Measurements from ENCODE around the gene ZRANB1. TPM values are rescaled to one million over a fixed set of nuclear protein-coding genes. Genes with fewer than 3 reads are reported as not detected.

The ZRANB1 gene
- total RNA-seq, 1 experiment from 2014 or later: 22.6 TPM

- TF ChIP-seq EZH2 (IDR thresholded peaks at IDR 0.05; ENCODE audit: borderline replicate concordance, low read depth, low read length, poor library complexity, severe bottlenecking): no peak
- ChIA-PET POLR2A (ENCODE audit: low non-redundant PET) (interaction anchor here (0.5 kb wide), 1 partner anchor 435 kb away, joined by 3 read pairs; no protein-coding TSS in a partner anchor), CTCF (no interaction called here)
- H3K27me3 ChIP-seq (replicated peaks; ENCODE audit: insufficient read depth, low read depth, low read length, poor library complexity): no peaks in the 10 kb centered on the region
- H3K27ac ChIP-seq (ENCODE audit: low read depth, low read length, poor library complexity, severe bottlenecking): no peak overlapping the region
- no TSS peak for BruUV-seq (replicated peaks)
- intact Hi-C loops (cut with micrococcal nuclease; ENCODE audit: unreplicated experiment): no loop called here
- no peaks in the 10 kb centered on the region for H3K9me3 ChIP-seq (ENCODE audit: low read depth, low read length, poor library complexity, severe bottlenecking)
- no peak for DNase-seq (ENCODE audit: low spot score)
- H3K4me1 ChIP-seq (ENCODE audit: insufficient read depth, low read length, poor library complexity, severe bottlenecking): no peaks in the 10 kb centered on the region
- peaks cover 4% of the 10 kb centered on the region for H3K36me3 ChIP-seq (ENCODE audit: insufficient read depth, low read length, poor library complexity, severe bottlenecking)
- no peak overlapping the region for H3K4me3 ChIP-seq (ENCODE audit: low read depth, low read length, poor library complexity, severe bottlenecking)
Observed at GRCh38 chr10:125007436-125007835, 65.5 kb downstream of the ZRANB1 start.

GRCh38 chr10:125008689-125009638, 67.0 kb downstream of the ZRANB1 start:
- H3K27ac ChIP-seq (ENCODE audit: low read depth, low read length, poor library complexity, severe bottlenecking): no peak overlapping the region
- POLR2A ChIA-PET (ENCODE audit: low non-redundant PET): no interaction called here
- DNase-seq (ENCODE audit: low spot score): no peak
- H3K9me3 ChIP-seq (ENCODE audit: low read depth, low read length, poor library complexity, severe bottlenecking): no peaks in the 10 kb centered on the region
- H3K36me3 ChIP-seq (ENCODE audit: insufficient read depth, low read length, poor library complexity, severe bottlenecking): no peaks in the 10 kb centered on the region
- no peak overlapping the region for H3K4me3 ChIP-seq (ENCODE audit: low read depth, low read length, poor library complexity, severe bottlenecking)
- intact Hi-C loops (cut with micrococcal nuclease; ENCODE audit: unreplicated experiment): no loop called here
- no peaks in the 10 kb centered on the region for H3K27me3 ChIP-seq (replicated peaks; ENCODE audit: insufficient read depth, low read depth, low read length, poor library complexity)
- no peaks in the 10 kb centered on the region for H3K4me1 ChIP-seq (ENCODE audit: insufficient read depth, low read length, poor library complexity, severe bottlenecking)
- no TSS peak for BruUV-seq (replicated peaks)
- TF ChIP-seq CTCF (conservative IDR thresholded peaks at IDR 0.05; ENCODE audit: low read depth, low read length): no peak
- no peak for TF ChIP-seq EZH2 (IDR thresholded peaks at IDR 0.05; ENCODE audit: borderline replicate concordance, low read depth, low read length, poor library complexity, severe bottlenecking)
- CTCF ChIA-PET: no interaction called here

- no peaks in the 10 kb centered on the region for H3K27me3 ChIP-seq (replicated peaks; ENCODE audit: insufficient read depth, low read depth, low read length, poor library complexity)
- H3K9me3 ChIP-seq (ENCODE audit: low read depth, low read length, poor library complexity, severe bottlenecking): no peaks in the 10 kb centered on the region
- BruUV-seq (replicated peaks): no TSS peak
- DNase-seq (ENCODE audit: low spot score): no peak
- H3K36me3 ChIP-seq (ENCODE audit: insufficient read depth, low read length, poor library complexity, severe bottlenecking): no peaks in the 10 kb centered on the region
- TF ChIP-seq EZH2 (IDR thresholded peaks at IDR 0.05; ENCODE audit: borderline replicate concordance, low read depth, low read length, poor library complexity, severe bottlenecking) (no peak), CTCF (conservative IDR thresholded peaks at IDR 0.05; ENCODE audit: low read depth, low read length) (no peak)
- CTCF ChIA-PET: interaction anchor here (0.6 kb wide), 1 partner anchor 46 kb away, joined by 5 read pairs; no protein-coding TSS in a partner anchor
- no peaks in the 10 kb centered on the region for H3K4me1 ChIP-seq (ENCODE audit: insufficient read depth, low read length, poor library complexity, severe bottlenecking)
- no peak overlapping the region for H3K4me3 ChIP-seq (ENCODE audit: low read depth, low read length, poor library complexity, severe bottlenecking)
- POLR2A ChIA-PET (ENCODE audit: low non-redundant PET): no interaction called here
- H3K27ac ChIP-seq (ENCODE audit: low read depth, low read length, poor library complexity, severe bottlenecking): no peak overlapping the region
- intact Hi-C loops (cut with micrococcal nuclease; ENCODE audit: unreplicated experiment): no loop called here
Observed at GRCh38 chr10:125009661-125010161, 67.8 kb downstream of the ZRANB1 start.

Measured in A673 (cell line).